GM19025 (cell line): Measurements from ENCODE around the gene OSBPL3.

ENCODE experiments used
- ATAC-seq: cut with Tn5 transposase; IDR thresholded peaks from one replicate; pipeline ENCODE4 v1.9.1; 2021; ENCODE audit warnings: mild to moderate bottlenecking, low read depth, moderate library complexity; ENCODE audit not compliant: unreplicated experiment

Gene OSBPL3

DNA sequence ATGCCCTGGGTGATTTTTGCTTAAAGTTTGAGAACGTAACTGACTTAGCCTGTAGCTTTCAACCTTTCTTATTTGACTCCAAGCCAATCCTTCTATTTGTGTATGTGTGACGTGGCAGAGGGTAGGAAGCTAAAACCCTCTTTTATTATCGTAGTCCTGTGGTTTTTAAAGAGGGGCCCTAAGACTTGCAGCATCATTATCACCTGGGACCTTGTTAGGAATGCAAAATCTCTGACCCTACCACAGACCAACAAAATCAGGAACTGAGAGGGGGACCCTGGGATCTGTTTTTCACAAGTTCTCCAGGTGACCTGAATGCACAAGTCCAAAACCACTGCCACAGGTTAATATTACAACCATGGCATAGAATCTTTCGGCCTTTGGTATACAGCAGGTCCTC lies 80.1 kb downstream of the OSBPL3 start:
- peak; percentile 64 for ATAC-seq

DNA sequence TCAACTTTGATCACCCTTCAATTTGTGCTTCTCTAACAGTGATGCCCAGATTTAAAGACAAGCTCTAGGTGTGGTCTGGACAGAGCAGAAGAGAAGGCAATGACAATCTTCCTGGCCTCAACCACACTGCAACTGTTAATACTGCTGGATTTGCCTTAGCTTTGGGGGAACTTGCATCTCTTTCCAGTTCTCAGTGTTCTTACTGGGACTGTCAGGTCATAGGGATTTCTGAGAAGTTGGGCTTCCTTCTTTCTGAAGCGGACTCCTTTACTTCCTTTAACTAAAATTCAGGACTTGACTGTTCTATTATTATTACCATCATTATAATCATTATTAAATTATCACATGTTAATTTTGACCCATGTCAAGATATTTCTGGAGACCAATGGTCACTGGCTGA lies 80.8 kb downstream of the OSBPL3 start:
- ATAC-seq: no peak

DNA sequence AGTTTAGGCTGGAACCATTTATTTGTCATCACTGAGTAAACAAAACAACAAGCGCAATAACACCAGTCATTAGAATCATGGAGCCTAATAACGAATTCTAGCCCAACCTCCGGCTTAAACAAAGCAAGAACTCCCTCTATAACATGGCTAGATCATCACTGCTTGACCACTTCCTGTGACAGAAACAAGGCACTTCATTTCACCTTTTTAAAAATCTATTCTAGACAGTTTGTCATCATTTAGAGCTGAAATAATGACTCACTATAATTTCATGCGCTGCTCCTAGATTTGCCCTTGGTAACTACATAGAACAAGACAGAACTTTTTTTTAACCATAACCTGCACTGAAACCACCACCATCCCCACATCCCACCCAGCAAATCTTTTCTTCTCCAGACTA lies 81.3 kb downstream of the OSBPL3 start:
- no peak for ATAC-seq

DNA sequence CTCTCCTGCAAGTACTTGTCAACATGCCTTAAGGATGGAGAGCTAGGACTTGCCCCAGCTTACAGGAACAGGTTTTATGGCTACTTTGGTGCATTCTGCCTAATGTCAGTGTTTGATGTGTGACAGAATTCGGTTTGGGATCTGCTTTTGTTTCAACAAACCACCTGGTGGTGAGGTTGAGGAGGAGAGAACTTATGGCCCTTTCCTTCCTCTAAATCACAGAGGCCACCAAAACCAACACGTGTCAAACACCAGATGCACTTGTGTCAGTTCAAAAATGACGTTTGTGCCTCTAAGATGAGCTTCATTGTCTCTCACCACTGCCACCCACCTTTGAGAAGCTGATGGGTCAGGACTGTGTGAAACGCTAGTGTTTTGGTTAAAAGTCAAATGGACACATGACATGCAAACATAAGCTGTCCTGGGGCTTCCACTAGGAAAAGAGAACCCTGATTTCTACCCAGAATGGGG lies 83.9 kb downstream of the OSBPL3 start:
- peak; percentile 42 for ATAC-seq

DNA sequence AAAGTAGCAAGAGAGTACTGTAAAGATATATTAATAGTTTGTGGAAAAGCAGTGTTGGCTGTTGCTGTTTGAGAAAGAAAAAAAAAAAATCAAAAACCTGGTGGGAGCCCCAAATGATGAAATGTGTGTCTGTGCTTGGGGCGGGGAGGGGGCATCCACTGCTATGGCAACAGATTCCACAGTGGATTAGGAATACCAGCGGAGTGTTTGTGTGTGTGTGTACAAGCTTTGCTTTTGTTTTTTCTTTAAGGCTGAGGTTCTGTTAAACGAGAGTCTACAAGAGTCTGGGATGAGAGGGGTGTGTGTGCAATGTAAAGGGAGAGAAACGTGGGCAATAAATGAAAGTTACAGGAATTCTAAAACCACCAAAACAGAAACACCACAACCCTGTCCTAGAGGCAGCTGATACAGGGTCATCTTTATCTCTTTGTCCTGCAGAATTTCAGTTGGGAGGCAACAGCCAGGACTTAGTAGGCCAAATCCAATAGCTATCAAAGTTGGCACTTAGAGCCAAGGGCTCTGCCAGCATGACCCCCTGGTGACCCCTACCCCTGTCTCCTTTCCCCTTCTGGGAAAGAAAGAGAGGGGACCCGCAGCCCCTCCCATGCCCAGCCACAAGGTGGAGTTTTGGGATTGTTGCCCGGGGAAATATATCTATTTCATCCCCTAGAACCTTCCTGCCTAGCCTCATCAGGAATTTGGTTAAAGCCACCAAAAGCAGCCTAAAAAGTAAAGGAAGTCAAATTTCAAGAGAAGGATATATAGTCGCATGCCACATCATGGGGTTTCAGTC lies 85.4 kb downstream of the OSBPL3 start:
- ATAC-seq: no peak

DNA sequence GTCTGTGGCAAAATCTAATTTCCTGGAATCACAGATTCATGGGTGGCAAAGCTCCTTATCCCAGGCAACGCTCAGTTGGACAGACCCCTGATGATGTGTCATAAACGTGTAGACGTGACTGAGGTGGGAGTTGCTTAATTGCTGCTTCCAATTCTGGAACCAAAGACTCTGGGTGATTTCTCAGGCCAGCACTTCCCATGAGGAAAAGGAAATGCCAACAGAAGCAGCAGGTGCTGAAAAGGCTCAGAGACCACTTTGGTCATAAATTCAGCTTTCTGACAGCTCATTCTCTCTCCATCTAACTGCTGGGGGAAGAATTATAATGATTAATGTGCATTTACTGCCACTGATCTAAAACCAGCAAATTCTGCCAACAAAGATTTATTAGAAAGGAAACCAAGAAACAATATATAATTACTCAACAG lies 88.7 kb downstream of the OSBPL3 start:
- no peak for ATAC-seq

DNA sequence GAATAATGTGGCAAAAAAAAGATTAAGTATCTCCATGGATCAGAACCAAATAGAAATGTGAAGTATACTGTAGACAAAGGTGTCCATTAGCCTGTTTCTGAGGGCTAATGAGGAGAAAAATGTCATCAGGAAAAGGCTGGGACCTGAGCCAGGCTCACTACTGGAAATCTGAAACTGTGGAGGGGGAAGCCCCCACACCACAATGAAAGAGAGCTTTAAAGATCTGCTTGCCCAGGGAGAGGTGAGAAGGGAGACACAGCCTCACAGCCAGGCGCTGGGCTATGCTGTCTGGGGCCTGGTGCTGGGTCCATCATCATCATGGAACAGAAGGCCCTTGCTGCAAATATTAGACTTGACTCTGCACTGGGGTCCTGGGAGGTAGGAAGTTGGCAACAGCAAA lies 90.4 kb downstream of the OSBPL3 start:
- no peak for ATAC-seq

DNA sequence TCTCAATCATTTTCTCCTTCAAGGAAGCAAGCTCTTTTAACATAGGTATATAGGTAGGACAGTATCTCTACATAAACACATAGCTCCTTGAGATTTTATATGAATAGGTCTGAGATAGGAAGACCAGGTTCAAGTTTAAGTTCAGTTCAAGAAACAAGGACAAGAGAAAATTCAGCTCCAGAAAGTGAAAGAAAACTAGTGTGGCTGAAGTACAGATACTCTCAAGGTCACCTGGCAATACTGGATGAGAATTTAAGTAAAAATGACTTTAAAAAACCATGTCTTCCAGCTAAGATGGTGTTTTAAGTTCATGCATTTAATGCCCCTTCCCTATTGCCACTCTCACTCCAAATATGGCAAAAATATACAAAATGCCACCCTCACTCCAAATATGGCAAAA lies 91.3 kb downstream of the OSBPL3 start:
- no peak for ATAC-seq

DNA sequence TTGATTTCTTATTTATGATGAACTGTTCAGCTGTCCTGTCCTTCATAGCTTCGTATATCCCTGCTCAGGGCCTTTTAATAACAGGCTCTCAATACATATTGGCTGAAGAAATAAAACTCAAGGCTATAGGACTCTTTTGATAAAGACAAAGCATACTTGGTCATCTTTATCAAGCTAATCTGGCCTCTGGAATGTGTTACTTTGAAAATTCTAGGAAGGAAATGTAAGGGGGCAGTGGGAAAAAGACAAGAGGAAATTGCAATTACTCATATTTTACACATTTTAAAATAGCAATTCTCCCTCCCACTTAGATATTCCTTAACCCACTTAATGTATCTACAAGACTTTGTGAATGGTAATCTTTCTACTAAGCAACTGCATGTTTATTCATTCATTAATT lies 94.3 kb downstream of the OSBPL3 start:
- ATAC-seq: no peak

DNA sequence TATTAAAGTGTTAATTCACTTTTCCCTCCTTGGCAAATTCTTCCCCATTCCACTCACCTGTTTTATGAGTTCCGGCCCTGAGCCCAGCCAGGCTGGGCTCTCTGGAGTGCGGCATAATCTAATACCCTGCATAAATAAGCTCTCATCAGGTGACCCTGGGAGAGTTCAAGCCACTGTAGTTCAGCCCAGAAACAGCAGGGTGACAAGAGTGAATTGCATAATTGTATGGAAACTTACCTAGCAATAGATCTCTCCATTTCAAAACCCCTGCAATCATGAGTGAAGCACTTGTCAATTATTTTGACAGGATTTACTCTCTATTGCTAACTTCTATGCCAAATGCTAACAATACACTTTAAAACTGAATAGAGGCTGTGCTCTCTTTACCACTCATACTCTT lies 94.7 kb downstream of the OSBPL3 start:
- no peak for ATAC-seq

DNA sequence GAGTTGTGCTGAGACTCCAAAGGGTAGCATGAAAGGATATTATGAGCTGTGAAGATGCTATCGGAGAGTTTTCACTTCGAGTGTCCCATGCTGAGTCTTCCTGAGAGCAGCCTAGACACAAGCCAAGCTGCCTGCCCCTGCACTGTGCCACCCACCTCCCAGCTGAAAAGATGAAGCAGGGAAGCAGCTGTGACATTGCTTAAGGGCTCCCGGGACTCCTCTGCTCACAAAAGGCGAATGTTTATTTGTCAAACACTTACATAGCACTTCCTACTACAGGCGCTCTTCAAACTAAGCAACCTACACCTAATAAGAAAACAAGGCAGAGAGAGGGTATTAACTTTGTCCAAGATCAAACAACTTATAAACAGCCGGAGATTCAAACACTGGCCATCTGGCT lies 95.6 kb downstream of the OSBPL3 start:
- ATAC-seq: no peak

DNA sequence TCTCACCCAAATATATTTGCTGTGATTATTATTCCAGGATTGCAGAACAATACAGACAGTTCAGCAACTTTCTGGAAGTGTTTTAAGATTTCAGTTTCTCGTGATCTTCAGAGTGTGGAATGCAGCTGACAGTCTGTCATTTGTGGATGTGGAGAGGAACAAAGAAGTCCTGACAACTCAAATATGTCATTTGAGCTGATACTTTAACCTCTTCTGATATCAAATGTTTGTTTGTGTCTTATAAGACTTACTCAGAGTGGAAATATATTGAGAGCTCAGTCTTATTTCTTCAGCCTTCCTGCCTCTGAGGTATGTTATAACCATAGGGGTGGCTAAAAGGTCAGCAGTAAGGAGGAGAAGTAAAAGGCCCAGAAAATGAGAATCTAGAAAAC lies 96.4 kb downstream of the OSBPL3 start:
- ATAC-seq: no peak

DNA sequence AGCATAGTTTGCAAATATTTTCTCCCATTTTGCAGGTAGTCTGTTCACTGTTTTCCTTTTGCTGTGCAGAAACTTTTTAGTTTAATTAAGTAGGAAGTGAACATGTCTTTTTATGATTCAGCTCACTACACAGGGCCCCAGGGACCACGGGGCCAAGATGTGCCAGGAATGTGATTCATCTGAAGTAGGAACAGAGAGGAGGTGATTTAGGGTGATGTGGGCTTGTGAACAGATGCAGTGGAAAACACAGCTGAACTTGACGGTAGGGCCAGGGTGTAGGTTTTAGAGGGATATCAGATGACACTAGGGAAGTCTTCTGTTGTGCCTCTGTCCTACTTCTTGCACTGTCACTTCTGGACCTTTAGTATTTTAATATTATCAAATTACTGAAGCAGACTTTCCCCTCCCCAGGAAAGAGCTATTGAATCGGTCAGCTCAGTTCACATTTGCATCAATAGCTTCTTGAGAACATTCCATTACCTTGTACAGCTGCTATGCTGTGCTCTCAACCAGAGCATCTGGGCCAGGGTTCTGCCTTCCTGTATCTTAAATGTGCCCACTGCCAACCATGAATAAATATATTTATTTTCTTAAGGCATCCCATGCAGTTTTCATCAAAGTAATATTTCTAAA lies 96.9 kb downstream of the OSBPL3 start:
- no peak for ATAC-seq

DNA sequence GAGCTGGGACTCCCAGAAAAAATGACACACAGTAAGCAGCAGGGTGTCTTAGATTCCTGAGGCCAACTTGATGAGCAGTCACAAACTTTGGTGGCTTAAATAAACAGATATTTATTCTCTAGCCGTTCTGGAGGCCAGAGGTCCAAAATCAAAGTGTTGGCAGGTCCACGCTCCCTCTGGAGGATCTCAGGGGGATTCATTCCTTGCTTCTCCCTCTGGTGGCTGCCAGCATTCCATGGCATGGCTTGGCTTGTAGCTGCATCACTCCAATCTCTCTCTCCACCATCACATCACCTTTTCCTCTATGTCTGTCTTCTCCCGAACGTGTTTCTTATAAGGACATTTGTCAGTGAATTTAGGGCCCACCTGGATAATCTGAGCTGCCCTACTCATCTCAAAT lies 98.4 kb downstream of the OSBPL3 start:
- ATAC-seq: no peak

DNA sequence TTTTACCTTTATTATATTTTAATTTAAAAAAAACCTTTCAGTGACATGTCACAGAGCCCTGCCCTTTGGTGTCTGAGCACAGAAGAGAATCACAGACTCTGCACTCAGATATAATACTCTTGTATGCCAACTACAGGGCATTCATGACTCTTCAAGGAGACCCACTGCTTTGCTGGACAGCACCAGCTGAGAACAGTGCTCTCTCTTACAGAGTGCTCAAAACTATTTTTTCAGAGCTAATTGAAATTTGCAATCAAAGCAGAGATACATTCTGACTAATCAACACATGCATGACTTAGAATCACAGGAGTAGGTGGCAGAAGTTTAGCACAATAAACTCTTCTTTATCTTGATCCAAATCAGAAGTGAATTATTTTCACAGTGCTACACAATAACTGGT lies 99.1 kb downstream of the OSBPL3 start:
- ATAC-seq: no peak

DNA sequence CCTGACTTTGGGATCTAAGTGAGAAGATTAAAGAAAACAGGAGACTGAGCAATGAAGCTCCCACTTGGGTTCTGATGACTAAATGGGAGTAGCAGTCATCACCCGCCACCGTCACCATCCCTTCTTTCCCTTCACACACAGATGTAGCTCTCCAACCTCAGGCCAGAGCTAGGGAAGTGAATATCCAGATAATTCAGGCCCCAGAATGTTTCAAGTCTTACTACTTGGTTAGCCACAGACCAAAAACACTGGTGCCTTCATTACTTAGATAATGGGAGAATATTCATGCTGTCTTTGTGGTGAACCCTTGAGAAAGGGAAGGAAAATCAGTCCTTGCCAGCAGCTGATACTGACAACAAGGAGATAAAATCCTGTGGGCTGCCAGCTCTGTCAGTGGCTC lies 100.7 kb downstream of the OSBPL3 start:
- no peak for ATAC-seq

DNA sequence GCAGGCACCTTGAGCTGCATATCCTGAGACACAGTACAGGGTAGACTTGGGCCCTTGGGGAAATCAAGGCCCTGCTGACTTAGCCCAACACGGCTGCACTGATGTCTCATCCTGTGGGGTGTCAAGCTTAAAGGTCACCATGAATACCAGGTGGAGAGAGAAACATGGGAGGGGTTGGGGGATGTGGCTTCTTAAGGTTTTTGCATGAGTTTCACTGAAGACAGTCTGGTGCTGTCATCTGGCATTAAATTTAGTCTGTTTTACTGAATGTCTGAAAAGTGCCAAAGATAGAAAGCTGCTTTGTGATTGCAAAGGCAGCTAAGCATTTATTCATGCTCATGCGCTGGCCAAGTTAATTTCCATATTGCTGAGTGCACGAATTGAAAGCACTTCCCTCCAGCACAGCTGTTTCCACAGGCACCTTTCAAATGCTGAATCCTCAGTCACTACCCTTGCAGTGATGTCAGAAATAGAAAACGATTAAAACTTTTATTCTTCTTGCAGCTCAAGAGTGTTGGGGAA lies 102.1 kb downstream of the OSBPL3 start:
- peak; percentile 98 for ATAC-seq

DNA sequence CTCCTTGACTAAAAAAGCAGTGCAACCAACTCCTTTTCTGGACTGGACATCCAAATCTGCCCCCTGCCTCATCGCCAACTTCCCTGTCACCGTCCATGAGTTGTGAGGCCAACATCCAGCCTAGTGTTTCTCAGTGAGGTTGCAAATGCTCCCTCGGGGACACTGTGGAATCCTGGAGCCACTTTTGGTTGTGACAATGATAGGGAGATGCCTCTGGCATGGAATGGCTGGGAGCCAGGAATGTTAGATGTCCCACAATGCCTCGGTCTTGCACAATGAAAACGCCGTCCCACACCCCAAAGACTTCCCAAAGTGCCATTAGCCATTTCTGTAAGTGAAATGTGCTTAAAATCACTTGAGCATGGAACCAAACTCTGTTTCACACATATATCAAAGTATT lies 105.2 kb downstream of the OSBPL3 start:
- no peak for ATAC-seq

DNA sequence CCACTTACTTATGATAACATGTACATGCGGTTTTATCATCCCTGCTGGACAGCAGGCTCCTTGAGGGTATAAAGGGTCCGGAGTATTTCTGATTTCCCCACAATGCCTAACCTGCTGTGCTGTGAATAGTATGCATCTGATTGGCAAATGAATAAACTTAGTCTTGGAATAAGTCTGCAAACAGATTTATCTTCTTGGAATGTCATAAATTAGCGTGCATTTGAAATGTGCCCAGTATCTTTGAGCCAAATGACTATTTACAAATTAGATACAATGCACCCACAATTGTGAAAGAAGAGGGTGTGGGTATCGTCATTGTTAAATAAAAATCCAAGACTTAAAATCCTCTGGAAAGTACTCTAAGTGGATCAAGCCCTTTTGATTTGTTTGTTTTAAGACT lies 106.0 kb downstream of the OSBPL3 start:
- no peak for ATAC-seq

DNA sequence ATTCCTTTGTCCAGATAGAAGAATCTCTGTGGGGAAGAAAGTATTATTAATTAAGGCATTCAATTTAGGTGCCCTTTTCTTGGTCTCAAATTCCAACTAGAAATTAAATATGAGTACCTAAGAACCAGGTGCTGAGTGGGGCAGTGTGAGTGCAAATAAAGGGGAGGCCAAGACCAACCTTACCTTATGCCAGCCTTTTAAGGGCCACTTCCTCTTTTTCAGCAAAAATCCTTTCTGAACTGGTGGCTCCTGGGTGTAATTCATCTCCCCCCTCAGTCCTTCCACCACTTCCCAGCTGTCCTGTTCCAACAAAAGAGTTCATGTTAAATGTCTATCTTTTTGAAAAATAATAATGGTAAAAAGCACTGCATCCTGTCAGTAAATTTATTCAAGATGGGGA lies 108.2 kb downstream of the OSBPL3 start:
- ATAC-seq: no peak

DNA sequence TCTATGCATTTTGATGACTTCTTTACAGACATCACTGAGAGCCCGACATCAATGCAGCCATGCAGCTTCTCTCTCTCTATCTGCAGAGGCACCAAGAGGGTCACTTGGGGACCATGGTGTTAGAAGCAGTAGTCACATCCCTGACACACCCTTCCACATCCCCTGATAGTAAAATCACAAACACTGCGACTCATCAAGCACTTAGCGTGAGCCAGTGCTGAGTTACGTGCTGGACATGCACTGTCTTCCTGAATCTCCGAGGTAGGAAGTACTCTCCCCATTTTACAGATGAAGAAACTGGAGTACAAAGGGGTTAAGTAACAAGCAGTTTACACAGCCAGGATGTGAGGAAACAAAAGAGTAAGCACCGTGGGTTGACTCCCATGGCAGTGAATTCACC lies 109.2 kb downstream of the OSBPL3 start:
- ATAC-seq: no peak

DNA sequence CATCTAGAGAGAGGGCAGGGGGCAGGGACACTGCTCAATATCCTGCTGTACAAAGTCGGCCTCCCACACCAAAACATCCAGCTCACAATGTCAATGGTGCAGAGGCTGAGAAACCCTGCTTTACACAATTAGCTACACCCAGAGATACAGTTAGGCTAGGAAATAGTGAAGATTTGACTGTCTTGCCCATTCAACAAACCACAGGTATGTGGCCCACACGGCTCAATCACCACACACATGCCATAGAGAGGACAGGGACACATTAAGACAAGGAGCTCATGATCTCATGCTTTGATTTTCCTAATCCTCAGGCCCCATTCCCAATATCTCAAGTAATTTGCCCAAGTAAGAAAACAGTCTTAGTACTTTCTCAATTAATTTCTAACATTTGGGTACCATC lies 110.4 kb downstream of the OSBPL3 start:
- no peak for ATAC-seq
